Measurements from ENCODE around the gene TMEM236.
"Not testable (repeated sequence)": the region's sequence is repeated elsewhere in the genome, so short reads cannot be mapped to it uniquely, and the experiment has no call there.

The TMEM236 gene

DNA sequence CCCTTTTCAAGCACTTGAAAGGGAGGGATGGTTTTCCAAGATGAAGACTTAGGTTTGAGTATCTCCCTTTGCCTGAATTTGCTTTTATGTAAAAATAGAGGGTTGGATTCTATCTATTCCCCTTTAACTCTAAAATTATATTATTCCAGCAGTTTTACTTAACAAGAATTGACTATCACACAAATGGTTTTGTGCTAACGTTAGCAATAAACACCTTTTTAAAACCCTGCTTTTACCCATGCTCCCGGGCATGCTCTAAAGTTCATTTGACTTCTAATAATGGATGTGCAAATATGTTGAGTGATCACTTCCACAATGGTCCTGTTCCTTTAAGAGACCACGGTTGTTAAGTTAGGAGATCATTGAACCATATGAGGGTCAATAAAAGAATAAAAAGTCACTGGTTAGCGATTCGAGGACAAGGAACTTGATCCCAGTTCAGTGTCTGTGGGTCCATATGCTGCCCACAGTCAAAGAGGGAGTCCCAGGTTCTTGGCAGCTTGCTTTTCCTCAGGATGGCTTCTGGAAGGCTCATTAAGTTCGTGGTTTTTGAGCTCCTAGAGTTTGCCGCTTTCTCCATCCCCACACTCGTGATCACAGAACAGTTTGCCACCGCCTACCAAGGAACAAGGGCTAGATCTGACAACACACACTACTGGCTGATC, at the start of gene TMEM236:
TMEM236 (plus strand) TSS at position 421 of the 665 bp plus-strand sequence; CDS start at position 516, 95 bp downstream.
- no peak for DNase-seq

- DNase-seq, result no peak
Observed at GRCh38 chr10:17703706-17704105, 48.3 kb upstream of the TMEM236 start.

DNA sequence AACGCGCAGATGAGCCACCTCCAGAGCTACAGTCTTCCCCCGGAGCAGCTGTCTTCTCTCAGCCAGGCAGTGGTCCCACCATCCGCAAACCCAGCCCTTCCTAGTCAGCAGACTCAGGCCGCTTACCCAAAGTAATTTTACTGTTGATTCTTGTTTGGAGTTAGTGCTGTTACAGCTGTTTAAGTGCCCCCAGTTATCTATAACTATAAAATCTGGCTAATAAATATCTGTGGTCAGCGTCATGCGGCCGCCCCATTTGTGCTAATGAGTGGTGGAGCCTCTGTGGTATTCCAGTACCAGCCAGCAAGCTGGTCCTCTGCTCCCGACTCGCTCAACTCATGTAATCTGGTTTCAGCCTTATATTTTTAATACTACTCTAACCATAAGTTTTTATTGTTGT, 43.2 kb upstream of the TMEM236 start:
- no peak for DNase-seq

GRCh38 chr10:17709492-17709891, 42.5 kb upstream of the TMEM236 start:
- no peak for DNase-seq

DNA sequence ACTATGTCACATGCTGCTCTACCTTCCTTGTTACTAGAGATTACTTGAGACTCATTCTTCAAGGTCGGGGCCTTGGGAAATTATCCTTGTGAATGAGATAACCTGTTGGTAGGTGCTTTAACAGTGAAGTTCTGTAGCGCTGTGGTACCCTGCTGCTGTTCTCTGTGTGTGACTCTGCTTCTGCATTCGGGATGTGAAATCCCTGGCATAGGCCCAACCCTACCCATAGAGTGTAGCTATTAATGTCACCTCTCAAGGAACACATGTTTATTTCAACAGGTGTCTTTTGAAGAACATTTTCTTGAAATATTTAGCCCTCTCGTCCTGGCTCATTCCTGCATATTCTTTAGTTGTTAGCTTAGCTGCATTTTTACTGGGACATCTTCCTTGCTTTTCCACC, 41.8 kb upstream of the TMEM236 start:
- DNase-seq, result no peak

DNA sequence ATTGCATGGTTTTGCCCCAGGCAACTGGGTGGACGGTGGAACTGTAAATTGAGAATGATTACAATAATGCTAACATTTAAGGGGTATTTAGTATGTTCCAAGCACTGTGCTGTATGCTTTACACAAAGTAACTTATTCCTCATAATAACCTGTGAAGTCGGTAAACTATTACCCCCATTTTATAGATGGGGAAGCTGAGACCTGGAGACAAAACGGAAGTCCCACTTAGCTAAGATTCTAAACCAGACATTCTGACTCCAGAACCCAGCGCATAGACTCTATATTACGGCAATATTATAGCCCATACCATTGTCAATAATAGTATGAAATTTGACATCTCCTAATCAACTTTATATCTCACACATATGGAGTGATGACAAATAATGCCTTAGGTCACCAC, 39.9 kb upstream of the TMEM236 start:
- DNase-seq, result no peak

DNA sequence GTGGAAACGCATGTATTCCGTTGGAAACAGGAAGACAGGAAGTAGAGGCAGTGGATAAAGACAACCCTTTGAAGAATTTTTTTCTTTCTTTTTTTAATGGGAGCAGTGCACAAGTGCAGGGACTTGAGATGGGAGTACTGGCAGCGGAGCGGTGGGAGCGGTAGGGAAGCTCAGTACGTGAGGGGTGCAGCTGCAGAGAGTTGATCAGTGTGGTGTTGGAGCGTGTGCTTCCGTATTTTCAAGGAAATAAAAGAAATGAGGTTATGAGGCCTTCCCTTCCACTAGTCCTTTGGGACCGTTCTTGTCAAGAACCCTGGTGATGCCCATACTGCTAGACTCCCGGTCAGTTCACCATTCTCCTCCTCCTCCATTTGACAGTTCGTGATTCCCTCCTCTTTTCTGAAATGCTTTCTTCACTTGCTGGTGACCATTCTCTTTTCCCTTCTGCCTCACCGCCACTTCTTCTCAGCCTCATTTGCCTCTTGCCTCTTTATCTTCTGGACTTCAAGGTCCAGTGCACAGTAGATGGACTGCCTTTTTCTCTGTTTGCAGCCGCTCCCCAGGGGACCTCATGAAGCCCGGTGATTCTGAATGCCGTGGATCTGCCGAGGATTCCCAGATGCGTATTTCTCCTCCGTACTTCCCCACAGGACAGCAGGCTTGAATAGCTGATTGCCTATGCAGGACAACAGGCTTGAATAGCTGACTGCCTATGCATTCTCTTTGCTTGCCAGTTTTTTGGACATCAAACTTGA, 39.1 kb upstream of the TMEM236 start:
- DNase-seq, result no peak

DNA sequence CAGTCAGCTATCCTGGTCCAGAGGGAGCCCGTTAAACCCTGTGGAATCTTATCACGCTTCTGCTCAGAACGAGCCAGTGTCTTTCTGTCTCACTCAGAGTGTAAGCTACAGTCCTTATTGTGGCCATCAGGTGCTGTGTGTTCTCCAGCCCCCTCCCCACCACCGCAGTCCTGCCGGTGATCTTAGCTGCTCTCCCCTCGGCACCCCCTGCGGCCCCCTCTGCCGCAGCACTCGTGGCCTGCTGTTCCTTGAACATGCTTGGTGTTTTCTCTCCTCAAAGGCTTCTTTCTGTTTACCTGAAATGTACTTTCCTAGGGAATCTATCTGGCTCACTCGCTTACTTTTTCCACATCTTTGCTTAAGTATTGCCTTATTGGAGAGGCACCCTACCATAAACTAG, 38.2 kb upstream of the TMEM236 start:
- DNase-seq, result no peak

DNA sequence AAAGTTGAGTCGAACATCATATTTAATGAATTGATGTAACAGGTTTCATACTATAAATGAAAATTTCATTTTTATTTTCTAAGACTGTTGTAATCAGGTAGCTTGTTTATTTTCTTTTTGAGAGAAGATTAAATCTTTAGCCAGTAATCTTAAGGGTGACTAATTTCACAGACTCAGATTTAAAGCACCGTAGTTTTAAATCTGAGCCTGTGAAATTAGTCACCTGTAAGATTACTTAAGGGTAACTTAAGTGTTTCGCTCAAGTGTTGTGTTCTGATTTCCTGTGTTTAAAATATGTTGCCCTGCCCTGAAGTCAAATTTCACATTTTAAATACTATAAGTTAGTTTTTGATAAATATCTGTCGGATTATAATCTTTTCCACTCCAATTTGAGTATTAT, 35.8 kb upstream of the TMEM236 start:
- no peak for DNase-seq

GRCh38 chr10:17722317-17723014, 29.5 kb upstream of the TMEM236 start:
- not testable (repeated sequence) for DNase-seq

GRCh38 chr10:17725703-17726102, 26.3 kb upstream of the TMEM236 start:
- no peak for DNase-seq

- DNase-seq, result no peak
Observed at GRCh38 chr10:17729630-17730029, 22.4 kb upstream of the TMEM236 start.

DNA sequence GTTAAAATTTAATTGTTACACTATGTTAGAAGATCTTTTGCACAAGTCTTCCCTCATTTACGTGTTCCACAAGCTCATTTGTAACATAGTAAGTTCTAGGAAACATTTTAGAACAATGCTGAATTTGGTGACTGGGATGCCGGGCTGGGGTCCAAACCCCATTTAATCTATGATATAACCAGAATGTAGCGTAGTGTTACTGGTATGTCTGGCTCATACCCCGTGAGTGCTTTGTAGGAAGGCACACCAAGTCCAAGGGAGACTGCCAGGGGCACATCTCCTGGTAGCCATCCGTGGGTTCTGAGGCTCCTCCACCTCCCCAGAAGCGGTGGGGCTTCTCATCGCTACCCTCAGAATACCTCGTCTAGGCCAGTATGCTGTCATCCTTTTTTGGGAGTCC, 21.3 kb upstream of the TMEM236 start:
- no peak for DNase-seq

DNA sequence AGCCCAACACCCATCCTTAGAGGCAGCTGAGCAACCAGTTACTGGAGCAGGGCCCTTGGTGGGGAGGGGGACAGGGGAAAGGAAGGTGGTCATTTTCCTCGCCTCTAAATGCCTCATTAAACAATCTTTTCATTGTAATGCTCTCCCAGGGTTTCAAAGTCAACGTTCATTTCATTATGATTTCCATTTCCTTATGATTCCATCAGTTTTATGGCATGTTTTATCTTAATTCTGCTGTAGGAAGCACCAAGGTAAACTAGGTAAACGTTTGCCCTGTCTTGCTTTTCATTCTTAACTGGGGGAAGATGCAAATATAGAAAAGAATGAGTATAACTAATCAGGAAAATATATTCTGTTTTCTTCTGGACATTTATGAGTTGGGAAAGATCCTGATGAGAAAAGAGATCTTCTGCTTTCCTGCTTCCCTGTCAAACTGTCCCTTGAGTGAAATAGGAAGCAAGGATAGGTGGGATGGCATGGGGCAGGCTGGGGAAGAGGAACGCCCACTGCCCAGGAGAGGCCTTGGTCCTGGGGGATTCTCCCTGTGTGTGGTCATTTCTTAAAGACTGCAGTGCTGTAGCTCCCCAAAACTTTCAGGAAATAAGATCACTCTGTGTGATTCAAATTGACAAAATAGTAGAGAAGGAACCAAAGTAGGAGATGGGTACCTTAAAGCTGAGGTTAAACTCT, 20.5 kb upstream of the TMEM236 start:
- no peak for DNase-seq

- DNase-seq, result no peak
Observed at GRCh38 chr10:17733620-17734019, 18.4 kb upstream of the TMEM236 start.

DNA sequence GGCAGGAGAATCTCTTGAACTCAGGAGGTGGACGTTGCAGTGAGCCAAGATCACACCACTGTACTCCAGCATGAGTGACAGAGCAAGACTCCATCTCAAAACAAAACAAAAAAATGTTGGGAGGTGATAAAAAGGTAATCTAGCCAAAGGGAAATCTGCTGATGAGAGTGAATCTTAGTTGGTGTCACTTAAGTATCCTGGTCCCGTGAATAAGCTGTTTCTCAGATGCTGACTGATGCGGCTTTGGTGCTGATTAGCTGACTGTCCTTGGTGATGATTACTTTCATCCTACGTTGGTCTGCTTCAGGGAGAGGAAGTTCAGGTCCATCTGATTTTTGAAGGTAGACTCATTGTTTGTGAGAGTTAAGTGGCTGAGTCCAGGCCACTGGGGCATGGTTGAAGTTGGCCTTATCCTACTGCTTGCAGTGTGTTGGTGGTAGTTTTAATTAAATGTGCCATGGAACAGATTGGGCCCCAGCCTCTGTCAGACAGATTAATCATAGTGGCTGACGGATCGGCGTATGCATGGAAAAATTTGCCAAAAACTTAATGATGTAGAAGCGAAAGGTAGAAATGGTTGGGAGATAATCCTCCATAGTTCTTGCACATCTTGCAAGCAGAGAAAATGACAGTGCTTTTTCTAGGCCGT, 17.4 kb upstream of the TMEM236 start:
- no peak for DNase-seq

DNA sequence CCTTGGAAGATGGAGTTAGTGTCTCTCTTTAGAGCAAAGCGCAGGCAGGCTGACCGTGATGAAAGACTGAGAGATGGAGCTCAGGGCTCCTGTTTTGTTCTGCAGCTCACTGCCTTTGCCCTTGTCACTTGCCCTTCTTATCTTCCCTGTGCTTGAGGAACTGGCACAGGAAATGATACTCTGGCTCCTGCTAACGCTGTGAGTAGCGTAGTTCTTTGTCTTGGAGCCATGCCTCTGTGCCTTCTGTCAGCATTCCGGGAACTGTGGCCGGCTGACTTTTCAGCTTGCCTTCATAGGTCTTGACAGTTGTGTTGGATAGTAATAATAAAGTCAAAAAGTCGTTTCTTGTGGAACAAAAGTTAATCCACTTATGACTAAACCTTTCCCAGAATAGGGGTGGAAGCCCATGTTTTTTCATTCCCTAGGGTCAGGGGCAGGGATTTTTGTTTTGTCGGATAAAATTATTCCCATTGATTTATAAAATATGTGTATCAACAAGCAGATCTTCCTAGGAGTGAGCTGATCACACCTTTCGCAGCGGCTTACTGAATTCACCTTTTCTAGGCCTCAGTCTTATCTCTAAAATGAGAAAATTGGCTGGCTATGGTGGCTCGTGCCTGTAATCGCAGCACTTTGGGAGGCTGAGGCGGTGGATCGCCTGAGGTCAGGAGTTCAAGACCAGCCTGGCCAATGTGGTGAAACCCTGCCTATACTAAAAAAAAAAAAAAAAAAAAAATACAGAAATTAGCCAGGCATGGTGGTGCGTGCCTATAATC, 16.6 kb upstream of the TMEM236 start:
- no peak for DNase-seq

DNA sequence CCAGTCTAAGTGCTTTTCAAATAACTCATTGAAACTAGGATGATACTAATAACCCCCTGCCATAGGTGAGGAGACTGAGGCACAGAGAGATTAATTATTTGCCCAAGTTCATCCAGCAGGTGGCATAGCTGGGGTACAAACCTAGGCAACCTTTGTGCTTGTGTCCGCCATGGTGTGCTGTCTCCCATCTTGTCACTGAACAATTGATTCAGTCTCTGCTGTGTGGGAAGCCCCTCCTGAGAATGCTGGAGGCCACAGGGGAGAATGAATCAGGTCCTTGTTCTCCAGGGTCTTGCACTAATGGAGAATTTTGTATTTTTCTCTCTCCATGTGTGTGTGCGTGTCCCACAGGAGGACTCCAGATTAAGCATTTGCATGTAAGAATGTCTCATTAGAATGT, 15.8 kb upstream of the TMEM236 start:
- no peak for DNase-seq

GRCh38 chr10:17737027-17737965, 14.7 kb upstream of the TMEM236 start:
- no peak for DNase-seq

- DNase-seq, result no peak
Observed at GRCh38 chr10:17740668-17741067, 11.3 kb upstream of the TMEM236 start.

DNA sequence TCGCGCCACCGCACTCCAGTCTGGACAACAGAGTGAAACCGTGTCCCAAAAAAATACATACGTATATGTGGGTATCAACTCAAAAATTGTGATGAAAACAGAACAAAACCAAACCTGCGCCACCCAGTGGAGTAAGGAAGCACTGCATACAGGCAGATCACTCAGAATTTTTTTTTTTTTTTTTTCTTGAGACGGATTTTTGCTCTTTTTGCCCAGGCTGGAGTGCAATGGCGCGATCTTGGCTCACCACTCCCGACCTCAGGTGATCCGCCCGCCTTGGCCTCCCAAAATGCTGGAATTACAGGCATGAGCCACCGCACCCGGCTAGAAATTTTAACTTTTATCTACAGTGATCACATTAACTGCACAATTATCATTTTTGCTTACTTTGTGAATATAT, 9.1 kb upstream of the TMEM236 start:
- no peak for DNase-seq
